GM12878 (cell line): ENCODE data around the gene ACACA.

Source experiments
- CBFB ChIP-seq: IDR thresholded peaks from 2 replicates; pipeline ENCODE4 v1.6.1; 2016; ENCODE audit warnings: antibody characterized with exemption, low read depth
- CTCF ChIP-seq, 3 experiments: IDR thresholded peaks in 2 of 3; conservative IDR thresholded peaks in 1 of 3; 2 replicates each; pipeline ENCODE4 v1.5.1; 2011; ENCODE audit warnings: low read depth in 3 of 3, low read length in 3 of 3, mild to moderate bottlenecking in 3 of 3, control low read depth in 2 of 3, moderate library complexity in 2 of 3, inconsistent platforms in 1 of 3, mixed read lengths in 1 of 3; ENCODE audit not compliant: control insufficient read depth in 2 of 3, insufficient read depth in 1 of 3; ENCODE audit errors: extremely low read depth in 1 of 3
- CUX1 ChIP-seq: IDR thresholded peaks from 2 replicates; pipeline ENCODE4 v1.6.1; 2012; ENCODE audit warnings: improper control_type of control experiment, low read depth, low read length; ENCODE audit not compliant: insufficient replicate concordance
- NBN ChIP-seq: fragments of 450-650 bp; IDR thresholded peaks from 2 replicates; pipeline ENCODE4 v1.6.1; 2016
- SMC3 ChIP-seq: IDR thresholded peaks from 2 replicates; pipeline ENCODE4 v1.6.1; 2011; ENCODE audit warnings: low read length, improper control_type of control experiment, borderline replicate concordance

GRCh38 chr17:37191219-37191618 lies 215.4 kb downstream of the ACACA start:
- TF ChIP-seq CTCF (IDR thresholded peaks at IDR 0.05 in 2 of 3, conservative IDR thresholded peaks at IDR 0.05 in 1 of 3; ENCODE audit: control insufficient read depth in 2 of 3, extremely low read depth in 1 of 3, insufficient read depth in 1 of 3, low read depth in 3 of 3, low read length in 3 of 3) (no peak), CBFB (no peak), CUX1 (no peak), SMC3 (no peak), NBN (no peak)
